GDM1 (cell line): ENCODE measurements around the gene CADM4.
"Not testable (repeated sequence)": the region's sequence is repeated elsewhere in the genome, so short reads cannot be mapped to it uniquely, and the experiment has no call there.

ENCODE experiments used
- DNase-seq: peaks from one replicate; lab custom pipeline; 2025; lab: John Stamatoyannopoulos, UW

The CADM4 gene

GRCh38 chr19:43662487-43662886, 22.8 kb upstream of the CADM4 start:
- DNase-seq = no peak

- DNase-seq = no peak
Measured at GRCh38 chr19:43660971-43661360, 21.3 kb upstream of the CADM4 start.

GRCh38 chr19:43660301-43660970, 20.8 kb upstream of the CADM4 start:
- no peak for DNase-seq

- DNase-seq = no peak
Measured at GRCh38 chr19:43658494-43658893, 18.8 kb upstream of the CADM4 start.

GRCh38 chr19:43658001-43658400, 18.4 kb upstream of the CADM4 start:
- DNase-seq = no peak

- DNase-seq = no peak
Measured at GRCh38 chr19:43656436-43656835, 16.8 kb upstream of the CADM4 start.

- DNase-seq = no peak
Measured at GRCh38 chr19:43652546-43652874, 12.9 kb upstream of the CADM4 start.

- DNase-seq = peak; percentile 16
Measured at GRCh38 chr19:43651758-43652545, 12.3 kb upstream of the CADM4 start.

GRCh38 chr19:43650276-43650675, 10.6 kb upstream of the CADM4 start:
- not testable (repeated sequence) for DNase-seq

GRCh38 chr19:43649514-43649913, 9.9 kb upstream of the CADM4 start:
- no peak for DNase-seq

- no peak for DNase-seq
Measured at GRCh38 chr19:43648633-43649032, 9.0 kb upstream of the CADM4 start.

- DNase-seq = no peak
Measured at GRCh38 chr19:43644181-43644580, 4.5 kb upstream of the CADM4 start.

GRCh38 chr19:43643326-43643725, 3.7 kb upstream of the CADM4 start:
- DNase-seq = no peak

GRCh38 chr19:43642531-43642930, 2.9 kb upstream of the CADM4 start:
- no peak for DNase-seq

GRCh38 chr19:43641333-43641732, 1.7 kb upstream of the CADM4 start:
- no peak for DNase-seq

GRCh38 chr19:43640424-43640757, 741 bp upstream of the CADM4 start:
- DNase-seq = no peak

GRCh38 chr19:43638995-43639518, 593 bp downstream of the CADM4 start:
- no peak for DNase-seq

- DNase-seq = no peak
Measured at GRCh38 chr19:43638214-43638994, 1.2 kb downstream of the CADM4 start.

- DNase-seq = no peak
Measured at GRCh38 chr19:43636121-43636683, 3.4 kb downstream of the CADM4 start.

GRCh38 chr19:43635561-43635940, 4.1 kb downstream of the CADM4 start:
- DNase-seq = not testable (repeated sequence)

GRCh38 chr19:43634872-43635560, 4.6 kb downstream of the CADM4 start:
- no peak for DNase-seq

- DNase-seq = no peak
Measured at GRCh38 chr19:43634506-43634871, 5.2 kb downstream of the CADM4 start.
